HepG2 (cell line): ENCODE measurements around the gene VSIG10L. TPM values are rescaled to one million over a fixed set of nuclear protein-coding genes. Genes with fewer than 3 reads are reported as not detected.

Experiments used
- ARNTL ChIP-seq: sonication (generic); formaldehyde crosslinking; IDR thresholded peaks from 2 replicates; pipeline ENCODE4 v1.4.0; 2020; ENCODE audit warnings: mild to moderate bottlenecking, missing genetic modification reagents
- DNMT3B ChIP-seq: conservative IDR thresholded peaks from 2 replicates; pipeline ENCODE4 v1.6.1; 2016; ENCODE audit warnings: missing biosample characterization, control low read depth
- EEA1 ChIP-seq: sonication (generic); formaldehyde crosslinking; IDR thresholded peaks from 2 replicates; pipeline ENCODE4 v1.5.1; 2020; ENCODE audit warnings: mild to moderate bottlenecking, missing genetic modification reagents, borderline replicate concordance
- FOXC1 ChIP-seq: sonication (generic); formaldehyde crosslinking; IDR thresholded peaks from 2 replicates; pipeline ENCODE4 v1.8.0; 2022; ENCODE audit warnings: mild to moderate bottlenecking, missing genetic modification reagents, borderline replicate concordance
- JARID2 ChIP-seq: sonication (generic); formaldehyde crosslinking; IDR thresholded peaks from 2 replicates; pipeline ENCODE4 v1.8.1; 2023; ENCODE audit warnings: missing genetic modification reagents, inconsistent platforms; ENCODE audit not compliant: insufficient replicate concordance
- KAT7 ChIP-seq: IDR thresholded peaks from 2 replicates; pipeline ENCODE4 v1.6.1; 2018; ENCODE audit warnings: borderline replicate concordance, missing compliant biosample characterization
- KDM3A ChIP-seq: IDR thresholded peaks from 2 replicates; pipeline ENCODE4 v1.6.1; 2018; ENCODE audit warnings: low read depth, missing compliant biosample characterization
- KLF15 ChIP-seq: sonication (generic); formaldehyde crosslinking; IDR thresholded peaks from 2 replicates; pipeline ENCODE4 v1.8.1; 2023; ENCODE audit warnings: borderline replicate concordance, mild to moderate bottlenecking, inconsistent platforms, missing genetic modification reagents, mixed read lengths
- KMT2B ChIP-seq: IDR thresholded peaks from 2 replicates; pipeline ENCODE4 v1.6.1; 2016; ENCODE audit warnings: missing genetic modification reagents, missing compliant biosample characterization
- LRRFIP1 ChIP-seq: sonication (generic); formaldehyde crosslinking; conservative IDR thresholded peaks from 2 replicates; pipeline ENCODE4 v1.4.0; 2020; ENCODE audit warnings: missing genetic modification reagents
- MIER2 ChIP-seq: IDR thresholded peaks from 2 replicates; pipeline ENCODE4 v1.6.1; 2016; ENCODE audit warnings: missing biosample characterization, missing genetic modification reagents
- MLLT10 ChIP-seq: sonication (generic); formaldehyde crosslinking; IDR thresholded peaks from 2 replicates; pipeline ENCODE4 v1.4.0; 2020; ENCODE audit warnings: missing genetic modification reagents
- NFIB ChIP-seq: sonication (generic); formaldehyde crosslinking; IDR thresholded peaks from 2 replicates; pipeline ENCODE4 v1.9.0; 2021; ENCODE audit warnings: missing genetic modification reagents, mild to moderate bottlenecking, borderline replicate concordance
- NR3C1 ChIP-seq: sonication (generic); formaldehyde crosslinking; IDR thresholded peaks from 2 replicates; pipeline ENCODE4 v1.4.0; 2020; ENCODE audit warnings: missing genetic modification reagents
- ONECUT2 ChIP-seq: sonication (generic); formaldehyde crosslinking; IDR thresholded peaks from 2 replicates; pipeline ENCODE4 v1.4.0; 2020; ENCODE audit warnings: missing genetic modification reagents
- PATZ1 ChIP-seq: sonication (generic); formaldehyde crosslinking; IDR thresholded peaks from 2 replicates; pipeline ENCODE4 v1.4.0; 2020; ENCODE audit warnings: missing genetic modification reagents
- TP53 ChIP-seq: sonication (generic); formaldehyde crosslinking; conservative IDR thresholded peaks from 2 replicates; pipeline ENCODE4 v1.4.0; 2020; ENCODE audit warnings: missing genetic modification reagents
- U2AF2 ChIP-seq: fragments of 200-400 bp; formaldehyde crosslinking; IDR thresholded peaks from 2 replicates; pipeline ENCODE4 v1.6.1; 2017; ENCODE audit warnings: low read depth, mild to moderate bottlenecking, low read length
- YEATS2 ChIP-seq: sonication (generic); formaldehyde crosslinking; IDR thresholded peaks from 2 replicates; pipeline ENCODE4 v1.4.0; 2020; ENCODE audit warnings: missing genetic modification reagents, borderline replicate concordance
- ZMYM3 ChIP-seq: sonication (generic); formaldehyde crosslinking; IDR thresholded peaks from 2 replicates; pipeline ENCODE4 v1.5.1; 2020; ENCODE audit warnings: mild to moderate bottlenecking, missing genetic modification reagents
- ZNF253 ChIP-seq: sonication (generic); formaldehyde crosslinking; IDR thresholded peaks from 2 replicates; pipeline ENCODE4 v1.8.0; 2022; ENCODE audit warnings: mild to moderate bottlenecking, missing genetic modification reagents, borderline replicate concordance
- ZNF326 ChIP-seq: sonication (generic); formaldehyde crosslinking; IDR thresholded peaks from 2 replicates; pipeline ENCODE4 v1.4.0; 2020; ENCODE audit warnings: missing genetic modification reagents, borderline replicate concordance
- ZNF383 ChIP-seq: sonication (generic); formaldehyde crosslinking; IDR thresholded peaks from 2 replicates; pipeline ENCODE4 v1.4.0; 2020; ENCODE audit warnings: missing genetic modification reagents, mild to moderate bottlenecking, borderline replicate concordance
- ZNF839 ChIP-seq: sonication (generic); formaldehyde crosslinking; IDR thresholded peaks from 2 replicates; pipeline ENCODE4 v1.4.0; 2020; ENCODE audit warnings: missing genetic modification reagents, mild to moderate bottlenecking, borderline replicate concordance
- polyA plus RNA-seq, 8 experiments: library from polyadenylated mRNA; depleted of rRNA in 3 of 8; stranded (reverse) in 7 of 8; unstranded in 1 of 8; fragments of >200 nt; fragmentation: Illumina TruSeq in 4 of 8; extraction: Trizol in 4 of 8; gene quantifications; 2 replicates each; pipeline versions ENCODE4 v1.2.1 to v1.2.3, GENCODE V29; 2011 to 2016; ENCODE audit warnings: low read depth in 4 of 8, missing spikeins in 1 of 8, mixed read lengths in 1 of 8; ENCODE audit not compliant: insufficient read depth in 1 of 8
- total RNA-seq, 5 experiments: library from RNA; depleted of rRNA; stranded (reverse); fragments of >200 nt; fragmentation: Illumina TruSeq; extraction: Trizol; gene quantifications; 2 replicates each; pipeline ENCODE4 v1.2.3, GENCODE V29; 2016; ENCODE audit warnings: low read depth in 1 of 5
- TF ChIP-seq, protein P1 (sequence below): IDR thresholded peaks from 2 replicates; pipeline ENCODE4 v1.6.1; 2018; ENCODE audit warnings: missing genetic modification reagents
- TF ChIP-seq, protein P2 (sequence below): sonication (generic); formaldehyde crosslinking; IDR thresholded peaks from 2 replicates; pipeline ENCODE4 v1.5.0; 2020; ENCODE audit warnings: missing genetic modification reagents

The VSIG10L gene
- total and polyA plus RNA-seq, 2 of the 13 experiments (the other 11 are each of a cell fraction or from before 2014, with no cell fraction given) = 2.7 to 8.5 TPM

GRCh38 chr19:51354742-51355148 lies 12.8 kb upstream of the VSIG10L start (continued):
- TF ChIP-seq ZMYM3 (CRISPR knock-in tag) (no peak), ONECUT2 (CRISPR knock-in tag) (0 out of 2 replicates have a peak, but pooled peaks have one; percentile 25), FOXC1 (CRISPR knock-in tag) (no peak), LRRFIP1 (CRISPR knock-in tag) (no peak), TP53 (CRISPR knock-in tag) (no peak), NFIB (CRISPR knock-in tag) (no peak), EEA1 (CRISPR knock-in tag) (no peak), ARNTL (CRISPR knock-in tag) (peak; percentile 75), KDM3A (no peak; the same call in 1 of the 2 replicates), DNMT3B (CRISPR knock-in tag) (no peak), PATZ1 (0 out of 2 replicates have a peak, but pooled peaks have one; percentile 63), ZNF253 (CRISPR knock-in tag) (no peak), ZNF383 (CRISPR knock-in tag) (no peak), NR3C1 (CRISPR knock-in tag) (no peak), KLF15 (CRISPR knock-in tag) (no peak), U2AF2 (no peak), KMT2B (CRISPR knock-in tag) (0 out of 2 replicates have a peak, but pooled peaks have one; percentile 10), KAT7 (no peak), YEATS2 (CRISPR knock-in tag) (no peak), MIER2 (CRISPR knock-in tag) (no peak; the same call in 1 of the 2 replicates), ZNF326 (CRISPR knock-in tag) (no peak), ZNF839 (CRISPR knock-in tag) (no peak), MLLT10 (CRISPR knock-in tag) (no peak), JARID2 (no peak)
- TF ChIP-seq, protein P1, sequence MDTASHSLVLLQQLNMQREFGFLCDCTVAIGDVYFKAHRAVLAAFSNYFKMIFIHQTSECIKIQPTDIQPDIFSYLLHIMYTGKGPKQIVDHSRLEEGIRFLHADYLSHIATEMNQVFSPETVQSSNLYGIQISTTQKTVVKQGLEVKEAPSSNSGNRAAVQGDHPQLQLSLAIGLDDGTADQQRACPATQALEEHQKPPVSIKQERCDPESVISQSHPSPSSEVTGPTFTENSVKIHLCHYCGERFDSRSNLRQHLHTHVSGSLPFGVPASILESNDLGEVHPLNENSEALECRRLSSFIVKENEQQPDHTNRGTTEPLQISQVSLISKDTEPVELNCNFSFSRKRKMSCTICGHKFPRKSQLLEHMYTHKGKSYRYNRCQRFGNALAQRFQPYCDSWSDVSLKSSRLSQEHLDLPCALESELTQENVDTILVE = no peak
- TF ChIP-seq, protein P2, sequence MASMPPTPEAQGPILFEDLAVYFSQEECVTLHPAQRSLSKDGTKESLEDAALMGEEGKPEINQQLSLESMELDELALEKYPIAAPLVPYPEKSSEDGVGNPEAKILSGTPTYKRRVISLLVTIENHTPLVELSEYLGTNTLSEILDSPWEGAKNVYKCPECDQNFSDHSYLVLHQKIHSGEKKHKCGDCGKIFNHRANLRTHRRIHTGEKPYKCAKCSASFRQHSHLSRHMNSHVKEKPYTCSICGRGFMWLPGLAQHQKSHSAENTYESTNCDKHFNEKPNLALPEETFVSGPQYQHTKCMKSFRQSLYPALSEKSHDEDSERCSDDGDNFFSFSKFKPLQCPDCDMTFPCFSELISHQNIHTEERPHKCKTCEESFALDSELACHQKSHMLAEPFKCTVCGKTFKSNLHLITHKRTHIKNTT = no peak
